ENCODE data around the gene UBR2.

- TF ChIP-seq, protein P1, sequence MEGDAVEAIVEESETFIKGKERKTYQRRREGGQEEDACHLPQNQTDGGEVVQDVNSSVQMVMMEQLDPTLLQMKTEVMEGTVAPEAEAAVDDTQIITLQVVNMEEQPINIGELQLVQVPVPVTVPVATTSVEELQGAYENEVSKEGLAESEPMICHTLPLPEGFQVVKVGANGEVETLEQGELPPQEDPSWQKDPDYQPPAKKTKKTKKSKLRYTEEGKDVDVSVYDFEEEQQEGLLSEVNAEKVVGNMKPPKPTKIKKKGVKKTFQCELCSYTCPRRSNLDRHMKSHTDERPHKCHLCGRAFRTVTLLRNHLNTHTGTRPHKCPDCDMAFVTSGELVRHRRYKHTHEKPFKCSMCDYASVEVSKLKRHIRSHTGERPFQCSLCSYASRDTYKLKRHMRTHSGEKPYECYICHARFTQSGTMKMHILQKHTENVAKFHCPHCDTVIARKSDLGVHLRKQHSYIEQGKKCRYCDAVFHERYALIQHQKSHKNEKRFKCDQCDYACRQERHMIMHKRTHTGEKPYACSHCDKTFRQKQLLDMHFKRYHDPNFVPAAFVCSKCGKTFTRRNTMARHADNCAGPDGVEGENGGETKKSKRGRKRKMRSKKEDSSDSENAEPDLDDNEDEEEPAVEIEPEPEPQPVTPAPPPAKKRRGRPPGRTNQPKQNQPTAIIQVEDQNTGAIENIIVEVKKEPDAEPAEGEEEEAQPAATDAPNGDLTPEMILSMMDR (IDR thresholded peaks at IDR 0.05): no peak
- no peak for TF ChIP-seq POLR2A (IDR thresholded peaks at IDR 0.05)
Measured at GRCh38 chr6:42514745-42515144, 49.1 kb upstream of the UBR2 start.

All from ovary (tissue), 3 donors.